Adrenal gland (tissue), 12 donors: ENCODE data around the gene FAM110C. TPM values are rescaled to one million over a fixed set of nuclear protein-coding genes. Genes with fewer than 3 reads are reported as not detected.

Experiments used
- DNase-seq, 7 donors: peaks; one replicate each; pipeline ENCODE4 v3.0.0-alpha.2; 2019 to 2020
- H3K27ac ChIP-seq, 5 donors: fragments of 200-600 bp; sonication (generic) in 4 of 5; 1 replicate in 3 of 5; 2 replicates in 2 of 5; pipeline versions ENCODE4 v1.5.1 to v1.8.0; 2016 to 2020; ENCODE audit warnings: mild to moderate bottlenecking in 1 of 5
- H3K27me3 ChIP-seq: fragments of 200-600 bp; 2 replicates; pipeline ENCODE4 v1.8.0; 2021
- H3K36me3 ChIP-seq, 2 donors: fragments of 200-600 bp; replicated peaks in 1 of 2; 1 replicate in 1 of 2; 2 replicates in 1 of 2; pipeline versions ENCODE4 v1.5.1 to v1.8.0; 2018 to 2022
- H3K4me1 ChIP-seq, 2 donors: fragments of 200-600 bp; replicated peaks in 1 of 2; 1 replicate in 1 of 2; 2 replicates in 1 of 2; pipeline versions ENCODE4 v1.5.1 to v1.8.0; 2018 to 2021
- H3K4me3 ChIP-seq, 4 donors: fragments of 200-600 bp; sonication (generic) in 3 of 4; one replicate each; pipeline ENCODE4 v1.5.1; 2016 to 2018
- H3K9me3 ChIP-seq, 3 donors: fragments of 200-600 bp; sonication (generic) in 1 of 3; replicated peaks in 1 of 3; 1 replicate in 2 of 3; 2 replicates in 1 of 3; pipeline versions ENCODE4 v1.5.1 to v1.8.0; 2016 to 2021
- POLR2A ChIP-seq, 2 donors: fragments of 450-650 bp; IDR thresholded peaks; one replicate each; pipeline ENCODE4 v1.6.1; 2017; ENCODE audit warnings: antibody characterized with exemption in 2 of 2, mild to moderate bottlenecking in 2 of 2, moderate library complexity in 1 of 2
- WGBS, 4 donors: extraction: QIAGEN DNeasy Blood & Tissue Kit in 2 of 4; methylation state at CpG; one replicate each; pipeline versions ENCODE4 v1.1.5 to v1.1.7; 2013 to 2017; 5-methylcytosine and 5-hydroxymethylcytosine counted together
- intact Hi-C, 2 donors: fragments of 100-400 bp; cut with DNase I; formaldehyde crosslinking; loops; one replicate each; pipeline versions ENCODE4 v1.14.1 to v1.15.0; 2022 to 2023
- polyA plus RNA-seq, 3 donors: library from polyadenylated mRNA; stranded (reverse); fragments of 200-250 nt in 2 of 3; fragments of 350-450 nt in 1 of 3; fragmentation: Illumina TruSeq in 1 of 3; extraction: RNeasy Lipid Tissue Mini Kit (QIAGEN cat#74804) in 1 of 3; gene quantifications; one replicate each; pipeline ENCODE4 v1.2.3, GENCODE V29; 2013 to 2014
- total RNA-seq, 9 donors: library from RNA; depleted of rRNA in 4 of 9; stranded (reverse); fragments of >200 nt in 4 of 9; fragments of 120-200 nt in 1 of 9; fragmentation: NEBNext Ultra II Directional in 1 of 9; extraction: Animal tissue kit (Norgen Biotek cat#: 25700) in 1 of 9; gene quantifications; one replicate each; pipeline versions ENCODE4 v1.1.0 to v1.2.4, GENCODE V29; 2013 to 2023
- TF ChIP-seq, protein P1 (sequence below), 6 experiments: fragments of 450-650 bp in 4 of 6; fragments of 200-600 bp in 2 of 6; sonication (generic) in 1 of 6; IDR thresholded peaks; 1 replicate in 5 of 6; 2 replicates in 1 of 6; pipeline versions ENCODE4 v1.5.1 to v1.8.0; 2016 to 2021; ENCODE audit warnings: antibody characterized with exemption in 6 of 6, mild to moderate bottlenecking in 2 of 6, moderate library complexity in 1 of 6
- donor health status: healthy with polysubstance abuse.
- donor health status: Bipolar disorder and iron deficiency.
- donor health status: DM: yes; HTN: yes; CAD: no.
- donor health status: DM: no; HTN: no; CAD: no.
- donor health status: DM: no; HTN: no; CAD: no.
- donor health status: DM: yes; HTN: yes; CAD: no.

The FAM110C gene
- total and polyA plus RNA-seq, 12 donors: 2.4 to 9.9 (median 7.0) TPM

DNA sequence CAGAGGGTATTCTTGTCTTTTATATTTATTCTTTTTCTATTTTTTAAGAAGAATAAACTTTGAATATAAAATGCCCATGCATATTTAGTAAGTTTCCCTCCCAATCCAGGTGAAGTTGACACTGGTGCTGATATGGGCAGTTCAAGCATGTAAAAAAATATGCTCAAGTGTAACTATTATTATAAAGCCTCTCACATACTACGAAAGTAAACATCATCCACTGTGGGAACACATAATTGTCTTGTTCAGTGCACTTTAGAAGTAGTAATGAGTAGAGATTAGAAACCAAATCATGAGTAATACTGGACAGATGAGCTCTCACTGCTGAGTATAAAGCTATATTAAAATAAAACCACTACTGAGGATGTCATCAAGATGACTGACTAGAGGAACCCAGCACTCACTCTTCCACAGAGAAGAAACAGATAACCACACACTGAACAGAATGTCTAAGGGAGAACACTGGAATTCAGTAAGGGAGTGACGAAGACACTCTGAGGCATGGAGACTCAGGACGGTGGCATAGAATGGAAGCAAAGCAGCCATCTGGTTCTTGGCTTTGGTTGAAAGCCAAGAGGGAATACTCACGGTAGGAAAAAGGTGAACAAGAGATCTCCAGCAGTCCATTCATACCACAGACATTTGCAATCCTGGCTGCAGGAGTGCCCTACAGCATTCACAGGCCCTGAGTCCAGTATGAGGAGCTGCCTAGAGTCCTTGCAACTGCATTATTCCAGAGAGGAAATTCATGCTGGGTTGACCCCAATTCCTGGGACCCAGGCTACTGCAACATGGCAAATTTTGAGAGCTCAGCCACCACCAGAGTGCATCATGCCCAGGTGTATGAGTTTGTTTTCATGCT is 9.5 kb upstream of the FAM110C start:
- 70 to 88% (median 78%) methylated on average over 4 of the region's 4 CpGs for WGBS, 4 donors
- intact Hi-C loops: no loop called here
- no peaks in the 10 kb centered on the region for H3K9me3 ChIP-seq
- TF ChIP-seq, protein P1, sequence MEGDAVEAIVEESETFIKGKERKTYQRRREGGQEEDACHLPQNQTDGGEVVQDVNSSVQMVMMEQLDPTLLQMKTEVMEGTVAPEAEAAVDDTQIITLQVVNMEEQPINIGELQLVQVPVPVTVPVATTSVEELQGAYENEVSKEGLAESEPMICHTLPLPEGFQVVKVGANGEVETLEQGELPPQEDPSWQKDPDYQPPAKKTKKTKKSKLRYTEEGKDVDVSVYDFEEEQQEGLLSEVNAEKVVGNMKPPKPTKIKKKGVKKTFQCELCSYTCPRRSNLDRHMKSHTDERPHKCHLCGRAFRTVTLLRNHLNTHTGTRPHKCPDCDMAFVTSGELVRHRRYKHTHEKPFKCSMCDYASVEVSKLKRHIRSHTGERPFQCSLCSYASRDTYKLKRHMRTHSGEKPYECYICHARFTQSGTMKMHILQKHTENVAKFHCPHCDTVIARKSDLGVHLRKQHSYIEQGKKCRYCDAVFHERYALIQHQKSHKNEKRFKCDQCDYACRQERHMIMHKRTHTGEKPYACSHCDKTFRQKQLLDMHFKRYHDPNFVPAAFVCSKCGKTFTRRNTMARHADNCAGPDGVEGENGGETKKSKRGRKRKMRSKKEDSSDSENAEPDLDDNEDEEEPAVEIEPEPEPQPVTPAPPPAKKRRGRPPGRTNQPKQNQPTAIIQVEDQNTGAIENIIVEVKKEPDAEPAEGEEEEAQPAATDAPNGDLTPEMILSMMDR (IDR thresholded peaks at IDR 0.05): no peak
- TF ChIP-seq POLR2A (IDR thresholded peaks at IDR 0.05): no peak
- H3K36me3 ChIP-seq: no peaks in the 10 kb centered on the region
- no peak overlapping the region for H3K27ac ChIP-seq
- DNase-seq: no peak
- no peak overlapping the region for H3K4me3 ChIP-seq
- H3K27me3 ChIP-seq: no peaks in the 10 kb centered on the region
- no peaks in the 10 kb centered on the region for H3K4me1 ChIP-seq

GRCh38 chr2:51613-52012 is 5.3 kb upstream of the FAM110C start:
- Histone ChIP-seq H3K4me3 (no peak overlapping the region), H3K27me3 (no peaks in the 10 kb centered on the region), H3K27ac (no peak overlapping the region), H3K36me3 (no peaks in the 10 kb centered on the region), H3K4me1 (peaks cover 0 to 8% of the 10 kb centered on the region in 2 donors), H3K9me3 (no peaks in the 10 kb centered on the region)
- intact Hi-C loops: no loop called here
- no peak for DNase-seq
- WGBS, 4 donors: 74 to 88% (median 82%) methylated on average over 2 of the region's 2 CpGs
- TF ChIP-seq, protein P1 (IDR thresholded peaks at IDR 0.05): no peak
- no peak for TF ChIP-seq POLR2A (IDR thresholded peaks at IDR 0.05)

GRCh38 chr2:47737-48136 is 1.4 kb upstream of the FAM110C start:
- intact Hi-C loops: no loop called here

GRCh38 chr2:47346-47725 is 1.0 kb upstream of the FAM110C start:
- Histone ChIP-seq H3K4me1 (peaks cover 0 to 8% of the 10 kb centered on the region in 2 donors), H3K4me3 (peak overlapping the region in 2 of 4 donors; percentile 51 to 89), H3K27me3 (no peaks in the 10 kb centered on the region), H3K36me3 (no peaks in the 10 kb centered on the region), H3K9me3 (no peaks in the 10 kb centered on the region), H3K27ac (peak overlapping the region in 4 of 5 donors; percentile 77 to 92 (median 88))
- intact Hi-C loops: no loop called here
- TF ChIP-seq, protein P1 (IDR thresholded peaks at IDR 0.05): no peak
- TF ChIP-seq POLR2A (IDR thresholded peaks at IDR 0.05): no peak
- DNase-seq: peak in 1 of 7 donors; percentile 14
- 28 to 42% (median 35%) methylated on average over 14 of the region's 14 CpGs for WGBS, 4 donors

More at GRCh38 chr2:47737-48136, 1.4 kb upstream of the FAM110C start:
- Histone ChIP-seq H3K4me1 (peaks cover 0 to 8% of the 10 kb centered on the region in 2 donors), H3K36me3 (no peaks in the 10 kb centered on the region), H3K27me3 (no peaks in the 10 kb centered on the region), H3K4me3 (no peak overlapping the region), H3K9me3 (no peaks in the 10 kb centered on the region), H3K27ac (peak overlapping the region in 2 of 5 donors; percentile 91 to 92)
- peak in 2 of 7 donors; percentile 6 to 11 for DNase-seq
- no peak for TF ChIP-seq POLR2A (IDR thresholded peaks at IDR 0.05)
- TF ChIP-seq, protein P1 (IDR thresholded peaks at IDR 0.05): no peak
- 54 to 63% (median 56%) methylated on average over 3 of the region's 3 CpGs for WGBS, 4 donors
